CD4-positive, CD25-positive, alpha-beta regulatory T cell (primary cell): ENCODE results near the gene TMEM86A. TPM values are rescaled to one million over a fixed set of nuclear protein-coding genes. Genes with fewer than 3 reads are reported as not detected.

ENCODE experiments used
- ATAC-seq, 2 donors: fragments of 150-1000 bp; cut with Tn5 transposase; one replicate each; pipeline ENCODE4 v1.10.0; 2021; ENCODE audit warnings: low read depth in 2 of 2, moderate number of reproducible peaks in 2 of 2, moderate library complexity in 1 of 2
- DNase-seq, 3 donors: peaks; one replicate each; pipeline versions ENCODE4 v3.0.0 to v3.0.0-alpha.2; 2012 to 2022; ENCODE audit warnings: mixed read lengths in 1 of 3
- H3K27ac ChIP-seq: one replicate; pipeline ENCODE4 v1.7.0; 2013; ENCODE audit warnings: mild to moderate bottlenecking, low read length; ENCODE audit not compliant: insufficient read depth, poor library complexity, severe bottlenecking
- H3K27me3 ChIP-seq: one replicate; pipeline ENCODE4 v1.7.0; 2013; ENCODE audit warnings: low read length; ENCODE audit not compliant: control insufficient read depth, insufficient read depth
- H3K36me3 ChIP-seq: one replicate; pipeline ENCODE4 v1.7.0; 2013; ENCODE audit warnings: mild to moderate bottlenecking, low read length, moderate library complexity; ENCODE audit not compliant: control insufficient read depth, insufficient read depth
- H3K4me1 ChIP-seq: 2 replicates; pipeline ENCODE4 v1.7.0; 2013; ENCODE audit warnings: mild to moderate bottlenecking, low read length; ENCODE audit not compliant: insufficient read depth, control insufficient read depth, poor library complexity, severe bottlenecking
- H3K4me3 ChIP-seq: one replicate; pipeline ENCODE4 v1.7.0; 2013; ENCODE audit warnings: low read depth, mild to moderate bottlenecking, low read length, moderate library complexity
- H3K9me3 ChIP-seq, 2 experiments: 1 replicate in 1 of 2; 2 replicates in 1 of 2; pipeline ENCODE4 v1.7.0; 2013; ENCODE audit warnings: low read length in 2 of 2, mild to moderate bottlenecking in 1 of 2, moderate library complexity in 1 of 2; ENCODE audit not compliant: control insufficient read depth in 2 of 2
- H3K27ac Mint-ChIP-seq, 3 donors: one replicate each; pipeline ENCODE4 v1.8.0; 2020 to 2022; ENCODE audit warnings: mild to moderate bottlenecking in 3 of 3, mixed read lengths in 3 of 3, moderate library complexity in 2 of 3
- H3K27me3 Mint-ChIP-seq: one replicate; pipeline ENCODE4 v1.8.0; 2022; ENCODE audit warnings: mild to moderate bottlenecking, mixed read lengths
- H3K36me3 Mint-ChIP-seq: one replicate; pipeline ENCODE4 v1.8.0; 2020; ENCODE audit warnings: mixed read lengths
- H3K4me1 Mint-ChIP-seq, 4 donors: one replicate each; pipeline ENCODE4 v1.8.0; 2020 to 2022; ENCODE audit warnings: mixed read lengths in 4 of 4, mild to moderate bottlenecking in 1 of 4
- H3K4me3 Mint-ChIP-seq, 4 donors: one replicate each; pipeline ENCODE4 v1.8.0; 2020 to 2022; ENCODE audit warnings: mild to moderate bottlenecking in 4 of 4, mixed read lengths in 4 of 4, moderate library complexity in 3 of 4
- H3K9me3 Mint-ChIP-seq, 7 donors: one replicate each; pipeline ENCODE4 v1.8.0; 2020 to 2022; ENCODE audit warnings: mixed read lengths in 7 of 7, mild to moderate bottlenecking in 3 of 7, moderate library complexity in 2 of 7
- polyA plus RNA-seq, 4 donors: library from polyadenylated mRNA; unstranded; fragments of 300-500 nt; fragmentation: Illumina TruSeq; gene quantifications; one replicate each; pipeline ENCODE4 v1.2.3, GENCODE V29; 2021
- total RNA-seq: library from RNA; stranded (reverse); gene quantifications from one replicate; pipeline ENCODE4 v1.2.3, GENCODE V29; 2022

The TMEM86A gene
- total and polyA plus RNA-seq, 5 donors from 2014 or later = 1.00 to 4.8 (median 1.3) TPM

DNA sequence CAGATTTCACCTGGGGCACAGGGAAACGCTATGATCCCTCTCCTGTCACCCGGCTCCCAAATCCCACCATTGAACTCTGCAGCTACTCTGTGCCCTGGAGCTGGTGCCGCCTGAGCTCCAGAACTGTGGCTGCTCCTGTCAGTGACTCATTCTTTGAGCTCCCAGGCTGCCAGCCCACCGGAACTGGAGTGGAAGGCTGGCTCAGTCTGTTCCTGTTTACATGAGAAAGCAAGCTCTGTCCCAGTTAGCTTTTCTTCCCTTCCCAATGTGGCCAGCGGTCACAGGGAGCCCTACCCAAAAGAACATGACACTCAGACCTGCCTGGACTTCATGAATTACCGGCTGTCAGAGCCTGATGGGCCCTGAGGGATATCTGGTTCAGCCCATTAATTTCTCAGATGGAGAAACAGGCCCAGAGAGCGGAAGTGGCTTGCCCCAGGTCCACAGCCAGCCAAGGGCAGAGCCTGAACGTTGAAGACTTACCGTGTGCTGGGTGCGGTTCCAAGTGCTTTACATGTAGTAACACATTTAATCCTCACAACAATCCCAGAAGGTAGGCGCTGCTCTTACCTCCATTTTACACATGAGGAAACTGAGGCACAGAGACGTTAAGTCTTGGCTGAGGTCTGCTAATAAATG, 51.2 kb downstream of the TMEM86A start:
- peaks cover 22% of the 10 kb centered on the region for H3K27me3 Mint-ChIP-seq
- H3K4me1 ChIP-seq = no peaks in the 10 kb centered on the region
- H3K4me3 ChIP-seq = no peak overlapping the region
- H3K4me1 Mint-ChIP-seq = no peaks in the 10 kb centered on the region
- no peak overlapping the region for H3K27ac Mint-ChIP-seq
- DNase-seq (no peak), ATAC-seq (no peak)
- H3K27ac ChIP-seq = no peak overlapping the region
- peaks cover 0 to 3% (median 0%) of the 10 kb centered on the region in 7 donors for H3K9me3 Mint-ChIP-seq
- no peaks in the 10 kb centered on the region for H3K36me3 Mint-ChIP-seq
- H3K36me3 ChIP-seq = no peaks in the 10 kb centered on the region
- H3K4me3 Mint-ChIP-seq = no peak overlapping the region
- no peaks in the 10 kb centered on the region for H3K27me3 ChIP-seq
- H3K9me3 ChIP-seq = no peaks in the 10 kb centered on the region

DNA sequence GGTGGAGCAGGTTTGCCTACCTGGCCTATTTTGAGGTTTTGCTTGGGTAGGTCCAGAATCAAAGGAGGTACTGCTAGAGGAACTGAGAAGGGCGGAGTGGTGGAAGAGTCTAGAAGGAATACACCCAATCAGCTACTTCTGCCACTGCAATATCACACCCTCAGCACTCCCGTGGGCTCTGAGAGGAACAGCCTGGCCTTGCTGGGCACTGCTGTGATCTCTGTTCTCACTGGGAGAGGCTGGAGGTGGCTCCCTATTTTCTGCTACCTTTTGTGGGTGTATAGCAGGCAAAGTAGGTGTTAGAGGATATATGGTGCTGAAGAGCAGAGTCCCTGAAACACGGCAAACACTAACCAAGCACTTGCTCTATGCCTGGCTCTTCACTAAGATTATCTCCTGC, 52.4 kb downstream of the TMEM86A start:
- Histone ChIP-seq H3K9me3 (no peaks in the 10 kb centered on the region), H3K27me3 (no peaks in the 10 kb centered on the region), H3K4me1 (no peaks in the 10 kb centered on the region), H3K4me3 (no peak overlapping the region), H3K27ac (no peak overlapping the region), H3K36me3 (no peaks in the 10 kb centered on the region)
- H3K36me3 Mint-ChIP-seq = no peaks in the 10 kb centered on the region
- ATAC-seq (no peak), DNase-seq (no peak)
- H3K27me3 Mint-ChIP-seq = peaks cover 22% of the 10 kb centered on the region
- H3K4me1 Mint-ChIP-seq = no peaks in the 10 kb centered on the region
- peak overlapping the region in 1 of 3 donors; percentile 46 for H3K27ac Mint-ChIP-seq
- H3K9me3 Mint-ChIP-seq = peaks cover 0 to 3% (median 0%) of the 10 kb centered on the region in 7 donors
- no peak overlapping the region for H3K4me3 Mint-ChIP-seq

GRCh38 chr11:18752502-18752901, 53.9 kb downstream of the TMEM86A start:
- no peaks in the 10 kb centered on the region for H3K4me1 Mint-ChIP-seq
- Histone ChIP-seq H3K27ac (no peak overlapping the region), H3K4me3 (no peak overlapping the region), H3K36me3 (no peaks in the 10 kb centered on the region), H3K4me1 (no peaks in the 10 kb centered on the region), H3K9me3 (no peaks in the 10 kb centered on the region), H3K27me3 (peaks cover 5% of the 10 kb centered on the region)
- no peak overlapping the region for H3K27ac Mint-ChIP-seq
- H3K4me3 Mint-ChIP-seq = no peak overlapping the region
- H3K9me3 Mint-ChIP-seq = peaks cover 0 to 3% (median 0%) of the 10 kb centered on the region in 7 donors
- no peak for ATAC-seq
- no peak for DNase-seq
- H3K36me3 Mint-ChIP-seq = no peaks in the 10 kb centered on the region
- peaks cover 24% of the 10 kb centered on the region for H3K27me3 Mint-ChIP-seq

- ATAC-seq = no peak
- Mint-ChIP-seq H3K27ac (no peak overlapping the region), H3K4me3 (no peak overlapping the region), H3K27me3 (peaks cover 24% of the 10 kb centered on the region), H3K36me3 (no peaks in the 10 kb centered on the region), H3K4me1 (no peaks in the 10 kb centered on the region), H3K9me3 (peaks cover 0 to 3% (median 0%) of the 10 kb centered on the region in 7 donors)
- H3K4me3 ChIP-seq = no peak overlapping the region
- no peak overlapping the region for H3K27ac ChIP-seq
- H3K36me3 ChIP-seq = no peaks in the 10 kb centered on the region
- H3K27me3 ChIP-seq = peaks cover 5% of the 10 kb centered on the region
- H3K4me1 ChIP-seq = no peaks in the 10 kb centered on the region
- no peak for DNase-seq
- H3K9me3 ChIP-seq = no peaks in the 10 kb centered on the region
Observed at GRCh38 chr11:18754308-18754707, 55.7 kb downstream of the TMEM86A start.

Other genes starting within 250 kb of the TMEM86A start
- not detected for gene LDHAL6A, start 242.9 kb upstream of the TMEM86A start, total RNA-seq
- under 1 TPM in 1 of 4 donors, not detected in 3; 0.08 TPM for gene LDHAL6A, start 242.9 kb upstream of the TMEM86A start, polyA plus RNA-seq
- gene TSG101, start 171.8 kb upstream of the TMEM86A start, total RNA-seq = 18.8 TPM
- gene TSG101, start 171.8 kb upstream of the TMEM86A start, polyA plus RNA-seq = 10 to 100 TPM; 62.8 to 87.2 (median 79.2) TPM
- 5.9 TPM for gene UEVLD, start 110.0 kb upstream of the TMEM86A start, total RNA-seq
- 10 to 100 TPM in 1 of 4 donors, 1 to 10 TPM in 3; 5.6 to 11.6 (median 8.1) TPM for gene UEVLD, start 110.0 kb upstream of the TMEM86A start, polyA plus RNA-seq
- 1.1 TPM for gene MISFA, start 99.0 kb upstream of the TMEM86A start, total RNA-seq
- under 1 TPM in 2 of 4 donors, not detected in 2; 0.49 to 0.75 TPM for gene MISFA, start 99.0 kb upstream of the TMEM86A start, polyA plus RNA-seq
- gene SPTY2D1, start 64.4 kb upstream of the TMEM86A start, total RNA-seq = 62.0 TPM
- 10 to 100 TPM; 11.2 to 13.5 (median 12.6) TPM for gene SPTY2D1, start 64.4 kb upstream of the TMEM86A start, polyA plus RNA-seq
- 2.1 TPM for gene IGSF22, start 27.4 kb downstream of the TMEM86A start, total RNA-seq
- 1 to 10 TPM; 2.4 to 6.2 (median 3.4) TPM for gene IGSF22, start 27.4 kb downstream of the TMEM86A start, polyA plus RNA-seq
- not detected for gene PTPN5, start 93.0 kb downstream of the TMEM86A start, total RNA-seq
- gene PTPN5, start 93.0 kb downstream of the TMEM86A start, polyA plus RNA-seq = not detected
- gene MRGPRX1, start 240.6 kb downstream of the TMEM86A start, total RNA-seq = not detected
- gene MRGPRX1, start 240.6 kb downstream of the TMEM86A start, polyA plus RNA-seq = not detected